B cell (primary cell): ENCODE results near the gene CBX2. TPM values are rescaled to one million over a fixed set of nuclear protein-coding genes. Genes with fewer than 3 reads are reported as not detected.
A peak's percentile ranks its signal among the peaks of the same experiment; 100 is the strongest.

Experiments used
- ATAC-seq: fragments of 200-7000 bp; cut with Tn5 transposase; one replicate; pipeline ENCODE4 v1.10.0; 2021; ENCODE audit warnings: low read depth, mild to moderate bottlenecking, moderate number of reproducible peaks, moderate library complexity
- CTCF ChIA-PET: fragments of 350-600 bp; sonication (Branson Sonifier 250); formaldehyde crosslinking; loops from one replicate; lab custom pipeline; 2021; ENCODE audit warnings: antibody characterized with exemption, inconsistent platforms; lab: Charles Lee
- POLR2A ChIA-PET: fragments of 350-600 bp; sonication (Branson Sonifier 250); formaldehyde crosslinking; loops from one replicate; lab custom pipeline; 2021; ENCODE audit warnings: antibody characterized with exemption; lab: Charles Lee
- DNase-seq: peaks from one replicate; pipeline ENCODE4 v3.0.0; 2013
- H2AFZ ChIP-seq: 2 replicates; pipeline ENCODE4 v1.6.1; 2012; ENCODE audit warnings: mild to moderate bottlenecking, low read depth, low read length; ENCODE audit not compliant: insufficient read depth, poor library complexity, severe bottlenecking
- H3K27ac ChIP-seq, 2 donors: 1 replicate in 1 of 2; 2 replicates in 1 of 2; pipeline ENCODE4 v1.5.1; 2012 to 2013; ENCODE audit warnings: low read length in 2 of 2, mild to moderate bottlenecking in 2 of 2, moderate library complexity in 1 of 2
- H3K27me3 ChIP-seq, 4 experiments: fragments of 200-600 bp in 1 of 4; sonication (generic) in 1 of 4; replicated peaks in 1 of 4; 1 replicate in 2 of 4; 2 replicates in 2 of 4; pipeline versions ENCODE4 v1.6.1 to v1.7.0; 2013 to 2016; ENCODE audit warnings: low read length in 3 of 4, mild to moderate bottlenecking in 2 of 4, mixed read lengths in 1 of 4, moderate library complexity in 1 of 4; ENCODE audit not compliant: insufficient read depth in 4 of 4, control insufficient read depth in 3 of 4; ENCODE audit errors: control extremely low read depth in 1 of 4
- H3K36me3 ChIP-seq, 2 experiments: replicated peaks in 1 of 2; 1 replicate in 1 of 2; 2 replicates in 1 of 2; pipeline versions ENCODE4 v1.6.1 to v1.7.1; 2013; ENCODE audit warnings: low read length in 1 of 2; ENCODE audit not compliant: insufficient read depth in 2 of 2, control insufficient read depth in 1 of 2; ENCODE audit errors: control extremely low read depth in 1 of 2, extremely low read depth in 1 of 2
- H3K4me1 ChIP-seq, 2 donors: fragments of 200-600 bp in 1 of 2; sonication (generic) in 1 of 2; 1 replicate in 1 of 2; 2 replicates in 1 of 2; pipeline versions ENCODE4 v1.5.1 to v1.6.1; 2013 to 2017; ENCODE audit warnings: low read length in 2 of 2; ENCODE audit not compliant: control insufficient read depth in 2 of 2, insufficient read depth in 2 of 2
- H3K4me2 ChIP-seq: replicated peaks from 2 replicates; pipeline ENCODE3; 2012; ENCODE audit warnings: mild to moderate bottlenecking, low read depth, low read length; ENCODE audit not compliant: poor library complexity, severe bottlenecking
- H3K4me3 ChIP-seq, 5 experiments: fragments of 200-600 bp in 1 of 5; sonication (generic) in 1 of 5; 1 replicate in 3 of 5; 2 replicates in 2 of 5; pipeline versions ENCODE4 v1.5.1 to v1.7.0; 2011 to 2016; ENCODE audit warnings: low read length in 4 of 5, mild to moderate bottlenecking in 4 of 5, low read depth in 2 of 5, control low read depth in 1 of 5, moderate library complexity in 1 of 5; ENCODE audit not compliant: insufficient read depth in 1 of 5; ENCODE audit errors: control extremely low read depth in 1 of 5, extremely low read depth in 1 of 5
- H3K79me2 ChIP-seq: fragments of 200-600 bp; sonication (generic); one replicate; pipeline ENCODE4 v1.6.0; 2016; ENCODE audit warnings: low read length; ENCODE audit not compliant: control insufficient read depth, insufficient read depth
- H3K9ac ChIP-seq: fragments of 200-600 bp; sonication (generic); 2 replicates; pipeline ENCODE4 v1.6.1; 2017; ENCODE audit warnings: mild to moderate bottlenecking, low read length, moderate library complexity
- H3K9me3 ChIP-seq, 3 donors: one replicate each; pipeline versions ENCODE4 v1.6.1 to v1.7.1; 2013; ENCODE audit warnings: low read length in 2 of 3; ENCODE audit not compliant: control insufficient read depth in 2 of 3, insufficient read depth in 1 of 3; ENCODE audit errors: control extremely low read depth in 1 of 3
- H4K20me1 ChIP-seq: 2 replicates; pipeline ENCODE4 v1.6.0; 2012; ENCODE audit warnings: mild to moderate bottlenecking, low read length; ENCODE audit not compliant: insufficient read depth, control insufficient read depth, poor library complexity, severe bottlenecking
- H3K27ac Mint-ChIP-seq: one replicate; pipeline ENCODE4 v1.8.0; 2021; ENCODE audit warnings: mixed read lengths
- H3K27me3 Mint-ChIP-seq: one replicate; pipeline ENCODE4 v1.8.0; 2021; ENCODE audit warnings: mixed read lengths
- H3K4me1 Mint-ChIP-seq: one replicate; pipeline ENCODE4 v1.8.0; 2021; ENCODE audit warnings: mixed read lengths
- H3K4me3 Mint-ChIP-seq: one replicate; pipeline ENCODE4 v1.8.0; 2021; ENCODE audit warnings: mixed read lengths
- H3K9me3 Mint-ChIP-seq: one replicate; pipeline ENCODE4 v1.8.0; 2022; ENCODE audit warnings: mixed read lengths; ENCODE audit not compliant: insufficient read depth
- CTCF ChIP-seq: fragments of 200-600 bp; IDR thresholded peaks from one replicate; pipeline ENCODE4 v1.8.0; 2022; ENCODE audit warnings: antibody characterized with exemption, mild to moderate bottlenecking
- EZH2 ChIP-seq: IDR thresholded peaks from 2 replicates; pipeline ENCODE4 v1.6.1; 2012; ENCODE audit warnings: borderline replicate concordance, low read depth, mild to moderate bottlenecking, moderate library complexity, low read length; ENCODE audit not compliant: insufficient read depth, poor library complexity, severe bottlenecking
- WGBS: methylation state at CpG from one replicate; pipeline ENCODE4 v1.1.5; 2013; ENCODE audit warnings: missing lambda C conversion rate; ENCODE audit not compliant: insufficient coverage; 5-methylcytosine and 5-hydroxymethylcytosine counted together
- intact Hi-C: fragments of 100-400 bp; cut with micrococcal nuclease; formaldehyde crosslinking; loops from one replicate; pipeline ENCODE4 v1.10.0; 2022
- polyA plus RNA-seq: library from polyadenylated mRNA; depleted of rRNA; stranded (reverse); fragments of >200 nt; gene quantifications from 2 replicates; pipeline ENCODE4 v1.2.3, GENCODE V29; 2012
- total RNA-seq, 2 donors: library from RNA; stranded (reverse); fragments of 120-200 nt in 1 of 2; gene quantifications; 1 replicate in 1 of 2; 2 replicates in 1 of 2; pipeline versions ENCODE4 v1.2.3 to v1.2.4, GENCODE V29; 2013 to 2022

The CBX2 gene
- total and polyA plus RNA-seq, 2 donors (not counting 1 experiment from before 2014, with no cell fraction given): 0.10 to 0.47 TPM

GRCh38 chr17:79778504-79779083 lies 646 bp downstream of the CBX2 start:
- no peaks in the 10 kb centered on the region for H4K20me1 ChIP-seq
- peaks cover 0 to 17% (median 0%) of the 10 kb centered on the region in 3 donors for H3K9me3 ChIP-seq
- H3K9ac ChIP-seq: peak overlapping the region; percentile 66
- ChIA-PET CTCF (interaction anchor here (8.2 kb wide), 1 partner anchor 12 kb away, joined by 30 read pairs; no protein-coding TSS in a partner anchor), POLR2A (no interaction called here)
- peaks cover 27 to 40% of the 10 kb centered on the region in 2 donors for H3K4me1 ChIP-seq
- no peak overlapping the region for H3K27ac ChIP-seq
- peak overlapping the region; percentile 69 for H2AFZ ChIP-seq
- intact Hi-C loops: no loop called here
- H3K27me3 Mint-ChIP-seq: peaks cover 75% of the 10 kb centered on the region
- H3K27me3 ChIP-seq: peaks cover 0 to 89% (median 50%) of the 10 kb centered on the region in 4 experiments
- H3K4me3 Mint-ChIP-seq: peak overlapping the region; percentile 88
- peak overlapping the region; percentile 7 to 66 (median 51) for H3K4me3 ChIP-seq
- peak overlapping the region; percentile 69 for H3K27ac Mint-ChIP-seq
- peak; percentile 22 for ATAC-seq
- no peaks in the 10 kb centered on the region for H3K36me3 ChIP-seq
- H3K4me1 Mint-ChIP-seq: peaks cover 24% of the 10 kb centered on the region
- peak overlapping the region; percentile 97 for H3K4me2 ChIP-seq
- no peaks in the 10 kb centered on the region for H3K9me3 Mint-ChIP-seq
- no peaks in the 10 kb centered on the region for H3K79me2 ChIP-seq
- TF ChIP-seq CTCF (no peak), EZH2 (peak; percentile 75)
- WGBS: under 1% methylated on average over 39 of the region's 49 CpGs
- DNase-seq: peak; percentile 49

- no peak for TF ChIP-seq CTCF
- no peak for TF ChIP-seq EZH2
- peak overlapping the region in 3 of 5 experiments; percentile 51 to 66 (median 60) for H3K4me3 ChIP-seq
- DNase-seq (no peak), ATAC-seq (no peak)
- intact Hi-C loops: no loop called here
- ChIA-PET POLR2A (no interaction called here), CTCF (interaction anchor here (8.2 kb wide), 1 partner anchor 11 kb away, joined by 30 read pairs; no protein-coding TSS in a partner anchor)
- peaks cover 24% of the 10 kb centered on the region for H3K4me1 Mint-ChIP-seq
- no peaks in the 10 kb centered on the region for H3K36me3 ChIP-seq
- peaks cover 0 to 87% (median 50%) of the 10 kb centered on the region in 4 experiments for H3K27me3 ChIP-seq
- peak overlapping the region; percentile 97 for H3K4me2 ChIP-seq
- peak overlapping the region; percentile 69 for H3K27ac Mint-ChIP-seq
- H3K27ac ChIP-seq: no peak overlapping the region
- peak overlapping the region; percentile 88 for H3K4me3 Mint-ChIP-seq
- no peaks in the 10 kb centered on the region for H3K79me2 ChIP-seq
- H3K27me3 Mint-ChIP-seq: peaks cover 71% of the 10 kb centered on the region
- H2AFZ ChIP-seq: peak overlapping the region; percentile 69
- peaks cover 0 to 17% (median 0%) of the 10 kb centered on the region in 3 donors for H3K9me3 ChIP-seq
- H3K9me3 Mint-ChIP-seq: no peaks in the 10 kb centered on the region
- peak overlapping the region; percentile 66 for H3K9ac ChIP-seq
- peaks cover 27 to 40% of the 10 kb centered on the region in 2 donors for H3K4me1 ChIP-seq
- H4K20me1 ChIP-seq: no peaks in the 10 kb centered on the region
- 31% methylated on average over 13 of the region's 17 CpGs for WGBS
These were observed 1.2 kb downstream of the CBX2 start for GRCh38 chr17:79779084-79779529.
